Measurements from ENCODE around the gene CXADR.

Gene CXADR

GRCh38 chr21:17578162-17578561 lies 65.3 kb downstream of the CXADR start:
- Histone ChIP-seq H2AFZ (ENCODE audit: low read depth, low read length) (no peak overlapping the region), H3K79me2 (ENCODE audit: insufficient read depth, low read length) (no peaks in the 10 kb centered on the region), H3K9ac (ENCODE audit: low read depth, low read length) (no peak overlapping the region), H4K20me1 (ENCODE audit: insufficient read depth, low read length) (no peaks in the 10 kb centered on the region), H3K4me1 (ENCODE audit: insufficient read depth, low read length) (no peaks in the 10 kb centered on the region), H3K4me2 (ENCODE audit: insufficient read depth, low read length) (no peak overlapping the region), H3K27ac (ENCODE audit: low read length) (no peak overlapping the region), H3K27me3 (ENCODE audit: insufficient read depth, low read length, poor library complexity) (no peaks in the 10 kb centered on the region), H3K36me3 (ENCODE audit: insufficient read depth, low read length) (no peaks in the 10 kb centered on the region), H3K4me3 (ENCODE audit: low read depth in 1 of 2, low read length in 2 of 2) (no peak overlapping the region), H3K9me3 (ENCODE audit: insufficient read depth, low read length, severe bottlenecking) (no peaks in the 10 kb centered on the region)
- no peak for TF ChIP-seq EZH2 (IDR thresholded peaks at IDR 0.05; ENCODE audit: borderline replicate concordance, low read depth, low read length, severe bottlenecking)
- TF ChIP-seq CTCF (IDR thresholded peaks at IDR 0.05; ENCODE audit: borderline replicate concordance, extremely low read depth, low read length, poor library complexity, severe bottlenecking) = no peak
- ATAC-seq (ENCODE audit: insufficient read depth, low read depth) (no peak), DNase-seq (no peak)

GRCh38 chr21:17578876-17579275 lies 66.0 kb downstream of the CXADR start:
- TF ChIP-seq EZH2 (IDR thresholded peaks at IDR 0.05; ENCODE audit: borderline replicate concordance, low read depth, low read length, severe bottlenecking) (no peak), CTCF (IDR thresholded peaks at IDR 0.05; ENCODE audit: borderline replicate concordance, extremely low read depth, low read length, poor library complexity, severe bottlenecking) (no peak)
- Histone ChIP-seq H4K20me1 (ENCODE audit: insufficient read depth, low read length) (no peaks in the 10 kb centered on the region), H3K27ac (ENCODE audit: low read length) (no peak overlapping the region), H3K4me3 (ENCODE audit: low read depth in 1 of 2, low read length in 2 of 2) (no peak overlapping the region), H3K9ac (ENCODE audit: low read depth, low read length) (no peak overlapping the region), H2AFZ (ENCODE audit: low read depth, low read length) (no peak overlapping the region), H3K36me3 (ENCODE audit: insufficient read depth, low read length) (no peaks in the 10 kb centered on the region), H3K9me3 (ENCODE audit: insufficient read depth, low read length, severe bottlenecking) (no peaks in the 10 kb centered on the region), H3K79me2 (ENCODE audit: insufficient read depth, low read length) (no peaks in the 10 kb centered on the region), H3K4me1 (ENCODE audit: insufficient read depth, low read length) (no peaks in the 10 kb centered on the region), H3K4me2 (ENCODE audit: insufficient read depth, low read length) (no peak overlapping the region), H3K27me3 (ENCODE audit: insufficient read depth, low read length, poor library complexity) (no peaks in the 10 kb centered on the region)
- no peak for ATAC-seq (ENCODE audit: insufficient read depth, low read depth)
- DNase-seq = no peak

GRCh38 chr21:17580319-17580718 lies 67.5 kb downstream of the CXADR start:
- Histone ChIP-seq H2AFZ (ENCODE audit: low read depth, low read length) (no peak overlapping the region), H3K36me3 (ENCODE audit: insufficient read depth, low read length) (no peaks in the 10 kb centered on the region), H3K4me3 (ENCODE audit: low read depth in 1 of 2, low read length in 2 of 2) (no peak overlapping the region), H3K4me1 (ENCODE audit: insufficient read depth, low read length) (no peaks in the 10 kb centered on the region), H3K27ac (ENCODE audit: low read length) (no peak overlapping the region), H3K9me3 (ENCODE audit: insufficient read depth, low read length, severe bottlenecking) (no peaks in the 10 kb centered on the region), H3K79me2 (ENCODE audit: insufficient read depth, low read length) (no peaks in the 10 kb centered on the region), H3K4me2 (ENCODE audit: insufficient read depth, low read length) (no peak overlapping the region), H3K9ac (ENCODE audit: low read depth, low read length) (no peak overlapping the region), H4K20me1 (ENCODE audit: insufficient read depth, low read length) (no peaks in the 10 kb centered on the region), H3K27me3 (ENCODE audit: insufficient read depth, low read length, poor library complexity) (no peaks in the 10 kb centered on the region)
- TF ChIP-seq EZH2 (IDR thresholded peaks at IDR 0.05; ENCODE audit: borderline replicate concordance, low read depth, low read length, severe bottlenecking) = no peak
- TF ChIP-seq CTCF (IDR thresholded peaks at IDR 0.05; ENCODE audit: borderline replicate concordance, extremely low read depth, low read length, poor library complexity, severe bottlenecking) = no peak
- ATAC-seq (ENCODE audit: insufficient read depth, low read depth) (no peak), DNase-seq (no peak)

GRCh38 chr21:17583898-17584297 lies 71.1 kb downstream of the CXADR start:
- no peaks in the 10 kb centered on the region for H3K27me3 ChIP-seq (ENCODE audit: insufficient read depth, low read length, poor library complexity)
- DNase-seq (no peak), ATAC-seq (ENCODE audit: insufficient read depth, low read depth) (no peak)
- H3K9ac ChIP-seq (ENCODE audit: low read depth, low read length) = no peak overlapping the region
- no peaks in the 10 kb centered on the region for H3K36me3 ChIP-seq (ENCODE audit: insufficient read depth, low read length)
- TF ChIP-seq CTCF (IDR thresholded peaks at IDR 0.05; ENCODE audit: borderline replicate concordance, extremely low read depth, low read length, poor library complexity, severe bottlenecking) = no peak
- no peak for TF ChIP-seq EZH2 (IDR thresholded peaks at IDR 0.05; ENCODE audit: borderline replicate concordance, low read depth, low read length, severe bottlenecking)
- H2AFZ ChIP-seq (ENCODE audit: low read depth, low read length) = no peak overlapping the region
- no peaks in the 10 kb centered on the region for H4K20me1 ChIP-seq (ENCODE audit: insufficient read depth, low read length)
- no peaks in the 10 kb centered on the region for H3K4me1 ChIP-seq (ENCODE audit: insufficient read depth, low read length)
- H3K4me3 ChIP-seq (ENCODE audit: low read depth in 1 of 2, low read length in 2 of 2) = no peak overlapping the region
- no peak overlapping the region for H3K4me2 ChIP-seq (ENCODE audit: insufficient read depth, low read length)
- H3K79me2 ChIP-seq (ENCODE audit: insufficient read depth, low read length) = no peaks in the 10 kb centered on the region
- H3K9me3 ChIP-seq (ENCODE audit: insufficient read depth, low read length, severe bottlenecking) = no peaks in the 10 kb centered on the region
- no peak overlapping the region for H3K27ac ChIP-seq (ENCODE audit: low read length)
